Measurements from ENCODE around the gene GRK4.
"Not testable (repeated sequence)": the region's sequence is repeated elsewhere in the genome, so short reads cannot be mapped to it uniquely, and the experiment has no call there.

The GRK4 gene

GRCh38 chr4:2944091-2944482 lies 19.3 kb upstream of the GRK4 start:
- no peak overlapping the region for H3K4me3 ChIP-seq
- no peak for TF ChIP-seq CTCF (IDR thresholded peaks at IDR 0.05)
- peak; percentile 50 for DNase-seq (ENCODE audit: low spot score)
- H3K27ac ChIP-seq, result no peak overlapping the region

DNA sequence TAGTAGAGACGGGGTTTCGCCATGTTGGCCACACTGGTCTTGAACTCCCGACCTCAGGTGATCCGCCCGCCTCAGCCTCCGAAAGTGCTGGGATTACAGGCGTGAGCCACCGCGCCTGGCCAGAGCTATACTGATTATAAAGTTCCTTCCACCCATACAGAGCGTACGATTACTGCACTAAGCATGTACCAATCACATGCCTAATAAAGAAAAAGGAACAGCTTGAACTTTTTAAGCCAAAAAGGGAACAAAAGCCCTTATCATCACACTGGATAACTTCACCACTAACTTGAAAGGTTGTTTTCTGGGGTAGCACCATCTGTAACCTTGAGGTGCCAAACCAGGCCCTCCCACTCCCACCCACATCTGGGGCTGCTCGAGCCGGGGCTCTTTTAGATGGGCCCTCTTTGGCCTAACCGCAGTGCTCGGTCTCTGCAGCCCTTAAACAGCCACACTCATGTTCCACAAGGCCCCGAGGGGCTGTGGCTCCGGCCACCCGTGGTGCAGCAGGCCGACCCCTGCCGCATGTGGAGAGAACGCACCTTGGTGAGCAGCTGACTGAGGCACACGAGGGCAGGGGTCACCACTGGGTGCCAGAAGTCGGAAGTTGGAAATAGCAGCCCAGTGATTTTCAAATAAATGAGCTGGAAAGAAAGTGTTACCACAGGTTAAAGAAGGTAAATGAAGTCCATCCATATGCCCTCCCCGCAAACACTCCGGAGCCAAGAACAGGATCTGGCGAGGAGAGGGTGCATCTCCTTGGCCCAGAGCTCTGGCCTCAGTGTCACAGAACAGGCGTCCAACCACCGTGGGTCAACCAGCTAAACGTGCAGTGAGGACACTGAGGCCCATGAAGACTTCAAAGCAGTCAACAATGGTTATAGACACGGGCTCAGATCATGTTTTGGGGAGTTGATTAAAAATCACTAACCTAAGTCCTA lies 18.5 kb upstream of the GRK4 start:
- DNase-seq (ENCODE audit: low spot score), result no peak
- H3K4me3 ChIP-seq, result no peak overlapping the region
- no peak for TF ChIP-seq CTCF (IDR thresholded peaks at IDR 0.05)
- H3K27ac ChIP-seq, result no peak overlapping the region

- H3K4me3 ChIP-seq; DNase-seq (ENCODE audit: low spot score); H3K27ac ChIP-seq: not testable (repeated sequence)
These were observed 17.5 kb upstream of the GRK4 start for GRCh38 chr4:2945619-2946604.

- no peak for TF ChIP-seq CTCF (IDR thresholded peaks at IDR 0.05)
- Histone ChIP-seq H3K4me3 (no peak overlapping the region), H3K27ac (no peak overlapping the region)
- no peak for DNase-seq (ENCODE audit: low spot score)
These were observed 16.4 kb upstream of the GRK4 start for GRCh38 chr4:2946812-2947600.

GRCh38 chr4:2947926-2948325 lies 15.4 kb upstream of the GRK4 start:
- H3K27ac ChIP-seq, result no peak overlapping the region
- no peak for TF ChIP-seq CTCF (IDR thresholded peaks at IDR 0.05)
- peak; percentile 43 for DNase-seq (ENCODE audit: low spot score)
- no peak overlapping the region for H3K4me3 ChIP-seq

- no peak overlapping the region for H3K27ac ChIP-seq
- H3K4me3 ChIP-seq, result no peak overlapping the region
- TF ChIP-seq CTCF (IDR thresholded peaks at IDR 0.05), result no peak
- DNase-seq (ENCODE audit: low spot score), result peak; percentile 56
These were observed 14.2 kb upstream of the GRK4 start for GRCh38 chr4:2948895-2949781.
